Hepatocyte (in vitro differentiated cells): ENCODE results near the gene LAMA1. TPM values are rescaled to one million over a fixed set of nuclear protein-coding genes. Genes with fewer than 3 reads are reported as not detected.
"Not testable (repeated sequence)": the region's sequence is repeated elsewhere in the genome, so short reads cannot be mapped to it uniquely, and the experiment has no call there.

Experiments
- DNase-seq: peaks from one replicate; pipeline ENCODE4 v3.0.0-alpha.2; 2016; ENCODE audit warnings: low spot score
- H2AFZ ChIP-seq: fragments of 200-600 bp; sonication (generic); 2 replicates; pipeline ENCODE4 v1.6.0; 2016; ENCODE audit warnings: antibody characterized with exemption, mild to moderate bottlenecking
- H3K27ac ChIP-seq: fragments of 200-600 bp; sonication (generic); 2 replicates; pipeline ENCODE4 v1.5.1; 2016; ENCODE audit warnings: mild to moderate bottlenecking
- H3K27me3 ChIP-seq: fragments of 200-600 bp; sonication (generic); 2 replicates; pipeline ENCODE4 v1.6.1; 2016
- H3K36me3 ChIP-seq: fragments of 200-600 bp; sonication (generic); replicated peaks from 2 replicates; pipeline ENCODE4 v1.5.1; 2016; ENCODE audit warnings: low read depth; ENCODE audit not compliant: insufficient read depth
- H3K4me1 ChIP-seq: fragments of 200-600 bp; sonication (generic); 2 replicates; pipeline ENCODE4 v1.5.1; 2016; ENCODE audit warnings: mild to moderate bottlenecking, moderate library complexity; ENCODE audit not compliant: insufficient read depth
- H3K4me2 ChIP-seq: fragments of 200-600 bp; sonication (generic); 2 replicates; pipeline ENCODE4 v1.6.0; 2016
- H3K4me3 ChIP-seq: fragments of 200-600 bp; sonication (generic); 2 replicates; pipeline ENCODE4 v1.5.1; 2016; ENCODE audit warnings: mild to moderate bottlenecking
- H3K79me2 ChIP-seq: fragments of 200-600 bp; sonication (generic); 2 replicates; pipeline ENCODE4 v1.6.0; 2017; ENCODE audit warnings: mild to moderate bottlenecking
- H3K9me2 ChIP-seq: fragments of 200-600 bp; sonication (generic); replicated peaks from 2 replicates; pipeline ENCODE4 v1.6.0; 2017; ENCODE audit warnings: mild to moderate bottlenecking; ENCODE audit not compliant: insufficient read depth
- H3K9me3 ChIP-seq: fragments of 200-600 bp; sonication (generic); 2 replicates; pipeline ENCODE4 v1.5.1; 2016; ENCODE audit warnings: low read depth, mild to moderate bottlenecking
- H4K20me1 ChIP-seq: fragments of 200-600 bp; sonication (generic); 2 replicates; pipeline ENCODE4 v1.6.0; 2016; ENCODE audit warnings: mild to moderate bottlenecking; ENCODE audit not compliant: insufficient read depth, poor library complexity, severe bottlenecking
- CTCF ChIP-seq: fragments of 200-600 bp; sonication (generic); IDR thresholded peaks from 2 replicates; pipeline ENCODE4 v1.5.1; 2016; ENCODE audit warnings: antibody characterized with exemption, mild to moderate bottlenecking; ENCODE audit not compliant: poor library complexity
- EZH2 ChIP-seq: fragments of 200-600 bp; sonication (generic); IDR thresholded peaks from 2 replicates; pipeline ENCODE4 v1.6.1; 2016; ENCODE audit warnings: antibody characterized with exemption, mild to moderate bottlenecking, borderline replicate concordance
- EZH2phosphoT487 ChIP-seq: fragments of 200-600 bp; sonication (generic); IDR thresholded peaks from one replicate; pipeline ENCODE4 v1.6.1; 2018; ENCODE audit warnings: antibody characterized with exemption, mild to moderate bottlenecking, low read depth, moderate library complexity; ENCODE audit not compliant: unreplicated experiment, severe bottlenecking
- WGBS: methylation state at CpG from one replicate; pipeline ENCODE4 v1.1.6; 2016; ENCODE audit warnings: low lambda C conversion rate; ENCODE audit errors: missing lambda C conversion rate; 5-methylcytosine and 5-hydroxymethylcytosine counted together
- polyA plus RNA-seq: library from polyadenylated mRNA; unstranded; fragments of >200 nt; fragmentation: Nextera tagmentation; extraction: Ambion mirVana; gene quantifications from 2 replicates; pipeline ENCODE4 v1.2.1, GENCODE V29; 2016
- total RNA-seq: library from RNA; depleted of rRNA; stranded (reverse); fragments of >200 nt; gene quantifications from 2 replicates; pipeline ENCODE4 v1.2.3, GENCODE V29; 2014

The LAMA1 gene
- total and polyA plus RNA-seq, 2 experiments from 2014 or later, result 27.7 to 52.7 TPM

- Histone ChIP-seq H3K27me3 (no peaks in the 10 kb centered on the region), H2AFZ (no peak overlapping the region), H3K9me3 (no peaks in the 10 kb centered on the region), H4K20me1 (no peaks in the 10 kb centered on the region), H3K9me2 (no peaks in the 10 kb centered on the region), H3K27ac (no peak overlapping the region), H3K4me3 (no peak overlapping the region), H3K4me1 (no peaks in the 10 kb centered on the region), H3K79me2 (no peaks in the 10 kb centered on the region), H3K4me2 (no peak overlapping the region), H3K36me3 (no peaks in the 10 kb centered on the region)
- 100% methylated on average over 1 of the region's 1 CpG for WGBS
- TF ChIP-seq CTCF (no peak), EZH2 (no peak), EZH2phosphoT487 (no peak)
- DNase-seq, result peak; percentile 2
Observed at GRCh38 chr18:7152440-7152839, 34.8 kb upstream of the LAMA1 start.

- H3K79me2 ChIP-seq, result no peaks in the 10 kb centered on the region
- no peaks in the 10 kb centered on the region for H3K36me3 ChIP-seq
- no peaks in the 10 kb centered on the region for H3K27me3 ChIP-seq
- no peak overlapping the region for H3K4me2 ChIP-seq
- no peaks in the 10 kb centered on the region for H3K9me3 ChIP-seq
- H2AFZ ChIP-seq, result no peak overlapping the region
- H3K4me3 ChIP-seq, result no peak overlapping the region
- WGBS, result 42% methylated on average over 7 of the region's 7 CpGs
- peak overlapping the region; percentile 23 for H3K27ac ChIP-seq
- H3K4me1 ChIP-seq, result no peaks in the 10 kb centered on the region
- TF ChIP-seq EZH2phosphoT487, result no peak
- TF ChIP-seq EZH2, result no peak
- TF ChIP-seq CTCF, result no peak
- DNase-seq, result peak; percentile 39
- no peaks in the 10 kb centered on the region for H4K20me1 ChIP-seq
- no peaks in the 10 kb centered on the region for H3K9me2 ChIP-seq
Observed at GRCh38 chr18:7147399-7147798, 29.8 kb upstream of the LAMA1 start.

- Histone ChIP-seq H3K27me3 (no peaks in the 10 kb centered on the region), H3K4me3 (no peak overlapping the region), H2AFZ (peak overlapping the region; percentile 2), H3K36me3 (no peaks in the 10 kb centered on the region), H4K20me1 (no peaks in the 10 kb centered on the region), H3K9me2 (no peaks in the 10 kb centered on the region), H3K27ac (no peak overlapping the region), H3K4me1 (no peaks in the 10 kb centered on the region), H3K79me2 (no peaks in the 10 kb centered on the region), H3K4me2 (no peak overlapping the region), H3K9me3 (no peaks in the 10 kb centered on the region)
- DNase-seq, result no peak
- no peak for TF ChIP-seq CTCF
- no peak for TF ChIP-seq EZH2phosphoT487
- TF ChIP-seq EZH2, result no peak
- 45% methylated on average over 1 of the region's 1 CpG for WGBS
Observed at GRCh38 chr18:7146067-7146466, 28.5 kb upstream of the LAMA1 start.

GRCh38 chr18:7144921-7145320 lies 27.3 kb upstream of the LAMA1 start:
- not testable (repeated sequence) for H3K79me2 ChIP-seq, H3K27me3 ChIP-seq, H3K36me3 ChIP-seq, H3K4me1 ChIP-seq, H2AFZ ChIP-seq, H3K9me2 ChIP-seq, H3K27ac ChIP-seq, DNase-seq, H4K20me1 ChIP-seq, H3K9me3 ChIP-seq, H3K4me2 ChIP-seq, H3K4me3 ChIP-seq
- WGBS, result 96% methylated on average over 12 of the region's 12 CpGs
